Activated CD8-positive, alpha-beta memory T cell treated with anti-CD3 and anti-CD28 coated beads, Interleukin-2, amount 50 U/mL, for 1 hour (primary cell): ENCODE data around the gene STIMATE.

ENCODE experiments used
- DNase-seq: peaks from one replicate; pipeline ENCODE4 v3.0.0-alpha.2; 2020; ENCODE audit errors: extremely low read depth

The STIMATE gene

GRCh38 chr3:52894756-52895155 is 2.6 kb downstream of the STIMATE start:
- DNase-seq = no peak

- DNase-seq = no peak
Measured at GRCh38 chr3:52893723-52894122, 3.6 kb downstream of the STIMATE start.

- no peak for DNase-seq
Measured at GRCh38 chr3:52892625-52893311, 4.6 kb downstream of the STIMATE start.

GRCh38 chr3:52892290-52892624 is 5.1 kb downstream of the STIMATE start:
- no peak for DNase-seq

- no peak for DNase-seq
Measured at GRCh38 chr3:52891615-52892081, 5.7 kb downstream of the STIMATE start.

- no peak for DNase-seq
Measured at GRCh38 chr3:52891164-52891563, 6.2 kb downstream of the STIMATE start.

- DNase-seq = no peak
Measured at GRCh38 chr3:52890735-52891134, 6.6 kb downstream of the STIMATE start.

- DNase-seq = no peak
Measured at GRCh38 chr3:52889901-52890300, 7.4 kb downstream of the STIMATE start.

GRCh38 chr3:52887166-52887565 is 10.2 kb downstream of the STIMATE start:
- no peak for DNase-seq

GRCh38 chr3:52886049-52886730 is 11.2 kb downstream of the STIMATE start:
- no peak for DNase-seq

GRCh38 chr3:52882377-52882776 is 15.0 kb downstream of the STIMATE start:
- DNase-seq = no peak

- DNase-seq = no peak
Measured at GRCh38 chr3:52881871-52882270, 15.5 kb downstream of the STIMATE start.

GRCh38 chr3:52880474-52880873 is 16.9 kb downstream of the STIMATE start:
- DNase-seq = no peak

- DNase-seq = no peak
Measured at GRCh38 chr3:52880047-52880446, 17.3 kb downstream of the STIMATE start.

- no peak for DNase-seq
Measured at GRCh38 chr3:52879581-52879980, 17.8 kb downstream of the STIMATE start.

GRCh38 chr3:52879090-52879489 is 18.3 kb downstream of the STIMATE start:
- no peak for DNase-seq

GRCh38 chr3:52877085-52877484 is 20.3 kb downstream of the STIMATE start:
- no peak for DNase-seq

GRCh38 chr3:52874864-52875587 is 22.3 kb downstream of the STIMATE start:
- no peak for DNase-seq

GRCh38 chr3:52874160-52874701 is 23.1 kb downstream of the STIMATE start:
- DNase-seq = no peak

- no peak for DNase-seq
Measured at GRCh38 chr3:52873433-52874159, 23.8 kb downstream of the STIMATE start.

- DNase-seq = no peak
Measured at GRCh38 chr3:52872245-52872644, 25.1 kb downstream of the STIMATE start.

GRCh38 chr3:52871761-52872160 is 25.6 kb downstream of the STIMATE start:
- DNase-seq = no peak
